Astrocyte of the cerebellum (primary cell): ENCODE data around the gene MGAT5B.
"Not testable (repeated sequence)": the region's sequence is repeated elsewhere in the genome, so short reads cannot be mapped to it uniquely, and the experiment has no call there.

Experiments
- DNase-seq: peaks from one replicate; pipeline ENCODE4 v3.0.0-alpha.2; 2011; ENCODE audit warnings: low read depth
- H3K4me3 ChIP-seq: 2 replicates; pipeline ENCODE4 v1.5.1; 2011; ENCODE audit warnings: mild to moderate bottlenecking, low read depth, low read length, moderate library complexity
- in situ Hi-C: cut with HindIII; loops from 2 replicates; pipeline ENCODE4 v1.10.0; 2017; ENCODE audit warnings: low sequenced_read_pairs
- TF ChIP-seq, protein P1 (sequence below): IDR thresholded peaks from 2 replicates; pipeline ENCODE4 v1.5.1; 2012; ENCODE audit warnings: low read length, low read depth, moderate library complexity, mild to moderate bottlenecking; ENCODE audit errors: missing control alignments

MGAT5B gene

GRCh38 chr17:76840884-76841775, 27.1 kb upstream of the MGAT5B start:
- TF ChIP-seq, protein P1, sequence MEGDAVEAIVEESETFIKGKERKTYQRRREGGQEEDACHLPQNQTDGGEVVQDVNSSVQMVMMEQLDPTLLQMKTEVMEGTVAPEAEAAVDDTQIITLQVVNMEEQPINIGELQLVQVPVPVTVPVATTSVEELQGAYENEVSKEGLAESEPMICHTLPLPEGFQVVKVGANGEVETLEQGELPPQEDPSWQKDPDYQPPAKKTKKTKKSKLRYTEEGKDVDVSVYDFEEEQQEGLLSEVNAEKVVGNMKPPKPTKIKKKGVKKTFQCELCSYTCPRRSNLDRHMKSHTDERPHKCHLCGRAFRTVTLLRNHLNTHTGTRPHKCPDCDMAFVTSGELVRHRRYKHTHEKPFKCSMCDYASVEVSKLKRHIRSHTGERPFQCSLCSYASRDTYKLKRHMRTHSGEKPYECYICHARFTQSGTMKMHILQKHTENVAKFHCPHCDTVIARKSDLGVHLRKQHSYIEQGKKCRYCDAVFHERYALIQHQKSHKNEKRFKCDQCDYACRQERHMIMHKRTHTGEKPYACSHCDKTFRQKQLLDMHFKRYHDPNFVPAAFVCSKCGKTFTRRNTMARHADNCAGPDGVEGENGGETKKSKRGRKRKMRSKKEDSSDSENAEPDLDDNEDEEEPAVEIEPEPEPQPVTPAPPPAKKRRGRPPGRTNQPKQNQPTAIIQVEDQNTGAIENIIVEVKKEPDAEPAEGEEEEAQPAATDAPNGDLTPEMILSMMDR = no peak
- H3K4me3 ChIP-seq = no peak overlapping the region
- no peak for DNase-seq
- in situ Hi-C loops = no loop called here

DNA sequence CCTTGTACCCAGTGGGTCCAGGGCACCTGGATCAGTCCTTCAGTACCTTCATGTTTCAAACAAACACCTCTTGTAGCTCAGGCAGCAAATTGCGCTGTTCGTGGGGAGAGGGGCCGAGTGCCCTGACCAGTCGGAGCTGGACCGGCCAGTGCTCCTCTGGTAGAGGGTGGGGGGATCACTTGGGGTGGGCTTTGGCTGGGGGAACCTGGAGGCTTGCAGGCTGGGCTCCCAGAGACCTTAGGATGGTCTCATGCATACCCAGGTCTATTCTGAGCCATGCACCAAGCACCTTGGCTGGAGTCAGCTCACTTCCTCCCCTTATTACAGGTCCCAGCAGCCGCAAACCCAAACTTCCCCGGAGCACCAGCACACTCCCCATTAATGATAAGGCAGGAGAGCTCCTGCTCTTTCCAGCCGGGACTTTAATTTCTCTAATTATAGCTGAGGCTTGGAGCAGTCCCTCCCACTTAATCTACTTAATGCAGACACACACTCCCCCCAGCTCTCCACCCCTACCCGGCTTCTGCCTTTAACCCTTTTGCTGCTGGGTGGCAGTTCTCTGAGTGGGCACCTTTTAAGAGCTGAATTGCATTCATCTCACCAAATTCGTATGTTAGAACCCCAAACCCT, 26.3 kb upstream of the MGAT5B start:
- TF ChIP-seq, protein P1 = no peak
- DNase-seq = no peak
- no peak overlapping the region for H3K4me3 ChIP-seq
- in situ Hi-C loops = no loop called here

DNA sequence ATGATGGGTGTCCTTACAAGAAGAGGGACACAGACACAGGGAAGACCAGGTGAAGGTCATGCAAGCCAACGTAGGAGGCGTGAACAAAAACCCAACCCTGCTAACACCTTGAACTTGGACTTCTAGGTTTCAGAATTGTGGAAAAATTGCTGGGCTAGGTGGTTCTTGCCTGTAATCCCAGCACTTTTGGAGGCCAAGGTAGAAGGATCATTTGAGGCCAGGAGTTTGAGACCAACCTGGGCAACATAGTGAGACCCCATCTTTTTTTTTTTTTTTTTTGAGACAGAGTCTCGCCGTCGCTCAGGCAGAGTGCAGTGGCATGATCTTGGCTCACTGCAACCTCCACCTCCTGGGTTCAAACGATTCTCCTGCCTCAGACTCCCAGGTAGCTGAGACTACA, 25.1 kb upstream of the MGAT5B start:
- DNase-seq, H3K4me3 ChIP-seq, in situ Hi-C loops: not testable (repeated sequence)

DNA sequence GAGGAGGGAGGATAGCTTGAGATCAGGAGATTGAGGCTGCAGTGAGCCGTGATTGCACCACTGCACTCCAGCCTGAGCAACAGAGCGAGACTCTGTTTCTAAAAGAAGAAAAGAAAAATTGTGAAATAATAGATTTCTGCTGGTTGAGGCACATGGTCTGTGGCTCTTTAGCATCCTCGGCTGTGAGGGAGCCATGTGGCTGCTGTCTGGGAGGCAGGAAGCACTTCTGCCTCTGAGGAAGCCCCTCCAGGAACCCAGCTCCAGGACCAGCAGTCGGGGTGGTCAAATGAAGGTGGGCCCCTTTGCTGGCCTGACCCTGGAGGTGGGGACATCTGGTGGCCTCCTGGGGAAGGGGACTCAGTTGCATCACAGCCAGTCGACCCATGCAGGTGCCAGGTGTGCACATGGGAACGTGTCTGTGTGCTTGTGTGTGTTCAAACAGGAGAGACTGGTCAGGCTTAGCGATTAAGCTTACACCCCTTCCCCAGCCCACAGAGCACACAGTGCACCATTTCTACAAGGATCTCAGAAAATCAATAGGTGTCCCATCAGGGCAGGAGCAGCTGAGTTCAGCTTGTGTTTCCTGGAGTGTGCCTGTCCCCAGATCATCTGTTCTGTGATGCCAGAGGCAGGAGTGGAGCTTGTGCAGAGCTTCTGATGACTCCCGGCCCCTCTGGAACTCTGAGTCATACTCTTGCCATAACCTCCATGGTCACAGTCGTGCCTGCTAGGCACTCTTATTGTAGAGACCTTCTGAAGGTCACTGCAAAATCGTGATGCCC, 24.3 kb upstream of the MGAT5B start:
- DNase-seq = no peak
- in situ Hi-C loops = no loop called here
- TF ChIP-seq, protein P1 = no peak
- H3K4me3 ChIP-seq = no peak overlapping the region

DNA sequence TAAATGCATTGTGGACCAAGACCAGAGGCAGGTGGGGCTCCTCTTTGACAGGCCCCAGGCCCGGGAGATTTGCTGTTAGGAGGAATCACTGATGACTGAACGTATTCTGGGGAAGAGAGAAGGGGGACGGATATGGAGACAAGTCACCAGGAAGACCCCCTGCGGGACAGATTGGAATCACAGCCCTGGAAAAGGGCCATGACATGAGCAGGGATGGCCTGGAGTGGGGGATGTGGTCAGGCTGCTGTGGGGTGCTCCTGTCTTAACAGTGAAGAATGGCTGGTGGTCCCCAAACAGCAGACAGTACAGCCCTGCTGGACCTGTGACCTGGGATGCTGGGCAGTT, 23.7 kb upstream of the MGAT5B start:
- no peak for DNase-seq
- TF ChIP-seq, protein P1 = no peak
- no peak overlapping the region for H3K4me3 ChIP-seq
- in situ Hi-C loops = no loop called here

DNA sequence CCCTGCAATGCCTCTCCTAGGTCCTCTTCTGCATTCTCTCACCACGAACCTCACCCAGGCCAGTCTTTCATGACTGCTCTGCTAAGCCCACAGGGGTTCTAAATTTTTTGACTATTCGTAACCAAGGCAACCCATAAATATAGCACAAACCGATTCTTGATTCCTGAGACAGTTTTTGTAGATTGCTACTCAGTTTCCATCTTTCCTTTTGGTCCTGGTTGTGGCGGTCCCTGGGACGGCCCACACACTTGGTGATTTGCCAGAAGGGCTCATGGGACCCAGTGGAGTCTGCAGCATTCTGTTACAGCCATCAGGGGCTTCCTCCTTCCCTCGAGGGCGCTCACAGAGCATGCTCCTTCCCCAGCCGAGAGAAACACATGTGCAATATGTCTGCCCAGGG, 23.4 kb upstream of the MGAT5B start:
- TF ChIP-seq, protein P1 = no peak
- in situ Hi-C loops = no loop called here
- DNase-seq = no peak
- H3K4me3 ChIP-seq = no peak overlapping the region
